ENCODE data around the gene TBX2.

Gene TBX2

GRCh38 chr17:61421460-61421859 lies 21.8 kb downstream of the TBX2 start:
- Histone ChIP-seq H3K4me2 (no peak overlapping the region), H3K4me1 (ENCODE audit: low read depth, poor library complexity, severe bottlenecking) (no peaks in the 10 kb centered on the region), H4K20me1 (ENCODE audit: insufficient read depth) (no peaks in the 10 kb centered on the region), H2AFZ (ENCODE audit: low read depth) (no peak overlapping the region), H3K79me2 (ENCODE audit: insufficient read depth, low read depth) (no peaks in the 10 kb centered on the region), H3K27me3 (ENCODE audit: insufficient read depth, low read depth) (no peaks in the 10 kb centered on the region), H3K27ac (no peak overlapping the region), H3K36me3 (ENCODE audit: insufficient read depth) (no peaks in the 10 kb centered on the region), H3K9ac (no peak overlapping the region), H3K4me3 (IDR thresholded peaks at IDR 0.05; ENCODE audit: insufficient read depth, low read depth, low read length) (no peak overlapping the region)
- TF ChIP-seq CTCF (conservative IDR thresholded peaks at IDR 0.05; ENCODE audit: low read depth, low read length), result no peak

DNA sequence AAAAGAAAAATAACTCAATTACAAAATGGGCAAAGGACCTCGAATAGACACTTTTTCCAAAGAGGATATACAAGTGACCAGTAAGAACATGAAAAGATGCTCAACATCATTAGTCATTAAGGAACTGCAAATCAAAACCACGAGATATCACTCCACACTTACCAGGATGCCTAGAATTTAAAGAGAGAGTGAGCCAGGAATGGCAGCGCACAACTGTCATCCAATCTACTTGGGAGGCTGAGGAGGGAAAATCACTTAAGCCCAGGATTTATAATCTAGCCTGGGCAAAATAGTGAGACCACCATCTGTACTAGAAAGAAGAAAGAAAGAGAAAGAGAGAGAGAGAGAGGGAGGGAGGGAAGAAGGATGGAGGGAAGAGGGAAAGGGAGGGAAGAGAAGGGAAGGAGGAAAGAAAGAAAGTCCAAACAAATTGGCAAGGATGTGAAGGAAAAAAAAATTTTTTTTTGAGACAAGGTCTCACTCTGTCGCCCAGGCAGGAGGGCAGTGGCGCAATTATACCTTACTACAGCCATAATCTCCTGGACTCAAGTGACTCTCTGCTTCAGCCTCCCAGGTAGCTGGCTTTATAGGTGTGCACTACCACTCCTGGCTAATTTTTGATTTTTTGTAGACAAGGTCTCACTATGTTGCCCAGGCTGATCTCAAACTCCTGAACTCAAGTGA lies 22.6 kb downstream of the TBX2 start:
- H3K9ac ChIP-seq, result no peak overlapping the region
- no peak overlapping the region for H3K4me3 ChIP-seq (IDR thresholded peaks at IDR 0.05; ENCODE audit: insufficient read depth, low read depth, low read length)
- H4K20me1 ChIP-seq (ENCODE audit: insufficient read depth), result no peaks in the 10 kb centered on the region
- H3K27ac ChIP-seq, result no peak overlapping the region
- H2AFZ ChIP-seq (ENCODE audit: low read depth), result no peak overlapping the region
- H3K4me1 ChIP-seq (ENCODE audit: low read depth, poor library complexity, severe bottlenecking), result no peaks in the 10 kb centered on the region
- no peak for TF ChIP-seq CTCF (conservative IDR thresholded peaks at IDR 0.05; ENCODE audit: low read depth, low read length)
- H3K36me3 ChIP-seq (ENCODE audit: insufficient read depth), result no peaks in the 10 kb centered on the region
- no peak overlapping the region for H3K4me2 ChIP-seq
- no peaks in the 10 kb centered on the region for H3K27me3 ChIP-seq (ENCODE audit: insufficient read depth, low read depth)
- H3K79me2 ChIP-seq (ENCODE audit: insufficient read depth, low read depth), result no peaks in the 10 kb centered on the region

- no peak overlapping the region for H2AFZ ChIP-seq (ENCODE audit: low read depth)
- H3K27ac ChIP-seq, result no peak overlapping the region
- no peaks in the 10 kb centered on the region for H3K4me1 ChIP-seq (ENCODE audit: low read depth, poor library complexity, severe bottlenecking)
- H3K79me2 ChIP-seq (ENCODE audit: insufficient read depth, low read depth), result no peaks in the 10 kb centered on the region
- H3K9ac ChIP-seq, result no peak overlapping the region
- H4K20me1 ChIP-seq (ENCODE audit: insufficient read depth), result no peaks in the 10 kb centered on the region
- TF ChIP-seq CTCF (conservative IDR thresholded peaks at IDR 0.05; ENCODE audit: low read depth, low read length), result no peak
- no peak overlapping the region for H3K4me2 ChIP-seq
- H3K4me3 ChIP-seq (IDR thresholded peaks at IDR 0.05; ENCODE audit: insufficient read depth, low read depth, low read length), result no peak overlapping the region
- no peaks in the 10 kb centered on the region for H3K27me3 ChIP-seq (ENCODE audit: insufficient read depth, low read depth)
- H3K36me3 ChIP-seq (ENCODE audit: insufficient read depth), result no peaks in the 10 kb centered on the region
Measured at GRCh38 chr17:61422869-61423268, 23.2 kb downstream of the TBX2 start.

DNA sequence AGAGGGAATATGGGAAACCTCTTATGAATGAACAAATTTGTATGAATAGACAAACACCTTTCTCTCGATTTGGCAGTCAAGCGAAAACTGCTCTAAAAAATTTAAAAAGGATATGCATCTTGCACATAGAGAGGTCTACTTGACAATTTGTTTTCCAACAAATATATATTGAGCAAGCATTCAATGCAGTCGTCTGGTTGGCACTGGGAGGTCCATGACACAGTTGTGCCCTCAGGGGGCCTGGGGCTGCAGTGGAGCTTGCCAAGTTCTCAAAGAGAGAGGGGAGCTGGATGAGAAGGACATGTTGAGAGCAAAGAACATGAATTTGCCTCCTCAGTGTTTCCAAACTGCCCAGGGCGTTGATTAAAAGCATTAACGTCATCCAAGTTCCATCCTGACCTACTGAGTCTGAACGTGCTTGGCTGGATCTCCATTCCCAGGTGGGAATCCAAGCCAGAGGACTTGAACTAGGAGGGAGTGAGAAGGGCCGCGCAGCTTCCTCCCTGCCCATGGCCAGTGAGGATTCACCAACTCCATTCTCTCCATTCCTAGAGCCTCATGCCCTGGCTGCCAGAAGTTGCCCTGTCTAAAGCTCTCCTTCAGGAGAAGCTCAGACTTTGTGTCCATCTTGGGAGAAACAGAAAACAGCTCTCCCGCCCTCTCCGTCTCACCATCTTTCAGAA lies 24.5 kb downstream of the TBX2 start:
- H2AFZ ChIP-seq (ENCODE audit: low read depth), result no peak overlapping the region
- TF ChIP-seq CTCF (conservative IDR thresholded peaks at IDR 0.05; ENCODE audit: low read depth, low read length), result no peak
- no peaks in the 10 kb centered on the region for H3K79me2 ChIP-seq (ENCODE audit: insufficient read depth, low read depth)
- H3K4me3 ChIP-seq (IDR thresholded peaks at IDR 0.05; ENCODE audit: insufficient read depth, low read depth, low read length), result no peak overlapping the region
- H4K20me1 ChIP-seq (ENCODE audit: insufficient read depth), result no peaks in the 10 kb centered on the region
- no peaks in the 10 kb centered on the region for H3K4me1 ChIP-seq (ENCODE audit: low read depth, poor library complexity, severe bottlenecking)
- H3K27me3 ChIP-seq (ENCODE audit: insufficient read depth, low read depth), result no peaks in the 10 kb centered on the region
- no peak overlapping the region for H3K9ac ChIP-seq
- no peak overlapping the region for H3K4me2 ChIP-seq
- no peak overlapping the region for H3K27ac ChIP-seq
- no peaks in the 10 kb centered on the region for H3K36me3 ChIP-seq (ENCODE audit: insufficient read depth)
